Thymus (tissue), 11 donors: ENCODE measurements around the gene SLC6A3. TPM values are rescaled to one million over a fixed set of nuclear protein-coding genes. Genes with fewer than 3 reads are reported as not detected.

ENCODE experiments used
- DNase-seq, 9 donors: peaks; one replicate each; pipeline ENCODE4 v3.0.0-alpha.2; 2013; ENCODE audit warnings: low spot score in 9 of 9, low read depth in 6 of 9, missing footprints in 1 of 9
- H3K27ac ChIP-seq, 2 donors: one replicate each; pipeline ENCODE4 v1.5.1; 2013; ENCODE audit warnings: control low read depth in 1 of 2, low read depth in 1 of 2, low read length in 1 of 2, mild to moderate bottlenecking in 1 of 2, moderate library complexity in 1 of 2
- H3K27me3 ChIP-seq, 2 donors: one replicate each; pipeline ENCODE4 v1.5.1; 2013; ENCODE audit warnings: low read length in 1 of 2; ENCODE audit not compliant: control insufficient read depth in 2 of 2, insufficient read depth in 1 of 2
- H3K36me3 ChIP-seq, 2 donors: one replicate each; pipeline ENCODE4 v1.5.1; 2013; ENCODE audit warnings: low read length in 1 of 2, mild to moderate bottlenecking in 1 of 2, moderate library complexity in 1 of 2; ENCODE audit not compliant: control insufficient read depth in 2 of 2, insufficient read depth in 2 of 2
- H3K4me1 ChIP-seq, 2 donors: one replicate each; pipeline ENCODE4 v1.5.1; 2013; ENCODE audit warnings: low read length in 2 of 2; ENCODE audit not compliant: control insufficient read depth in 2 of 2, insufficient read depth in 2 of 2
- H3K4me3 ChIP-seq, 2 donors: one replicate each; pipeline ENCODE4 v1.5.1; 2013; ENCODE audit warnings: low read length in 2 of 2, control low read depth in 1 of 2, mild to moderate bottlenecking in 1 of 2
- H3K9me3 ChIP-seq, 2 donors: one replicate each; pipeline ENCODE4 v1.5.1; 2013; ENCODE audit warnings: low read length in 1 of 2, mild to moderate bottlenecking in 1 of 2; ENCODE audit not compliant: control insufficient read depth in 2 of 2, insufficient read depth in 1 of 2
- WGBS: extraction: QIAGEN DNeasy Blood & Tissue Kit; methylation state at CpG from one replicate; pipeline ENCODE4 v1.1.7; 2013; 5-methylcytosine and 5-hydroxymethylcytosine counted together
- polyA plus RNA-seq: library from polyadenylated mRNA; stranded (reverse); fragments of 200-250 nt; gene quantifications from one replicate; pipeline ENCODE4 v1.2.3, GENCODE V29; 2013
- total RNA-seq: library from RNA; stranded (reverse); fragments of 120-200 nt; gene quantifications from one replicate; pipeline ENCODE4 v1.2.4, GENCODE V29; 2013
- donor health status: healthy.

The SLC6A3 gene
- total and polyA plus RNA-seq, 2 donors = 0.33 to 14.9 TPM

DNA sequence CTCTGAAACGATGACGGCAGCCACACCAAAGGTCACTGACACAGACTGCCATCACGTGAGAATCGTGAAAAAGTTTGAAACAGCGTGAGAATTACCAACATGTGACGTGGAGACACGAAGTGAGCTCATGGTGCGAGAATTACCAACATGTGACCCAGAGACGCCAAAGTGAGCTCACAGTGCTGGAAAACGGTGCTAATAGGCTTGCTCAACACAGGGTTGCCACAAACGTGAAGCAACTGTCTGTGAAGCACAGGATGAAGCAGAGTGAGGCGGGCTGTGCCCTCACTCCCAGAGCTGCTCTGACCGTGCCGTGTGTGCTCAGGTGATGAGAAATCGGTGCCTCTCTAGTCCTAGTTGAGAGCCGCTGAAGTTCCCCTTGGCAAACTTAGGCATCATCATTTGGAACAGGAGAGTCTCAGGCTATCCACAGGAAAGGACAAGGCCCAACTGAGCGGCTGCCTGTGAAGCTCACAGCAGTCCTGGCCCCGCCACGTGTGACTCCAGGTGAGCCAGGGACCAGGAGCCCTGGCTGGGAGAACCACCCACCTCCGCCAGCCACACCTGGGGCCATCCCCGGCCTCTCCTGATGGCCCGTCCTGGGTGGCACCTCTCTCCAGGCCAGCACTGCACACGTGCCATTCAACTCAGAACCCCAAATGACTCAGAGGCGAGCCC is 29.8 kb upstream of the SLC6A3 start:
- no peak for DNase-seq
- 93% methylated on average over 24 of the region's 24 CpGs for WGBS
- H3K9me3 ChIP-seq = peaks cover 0 to 2% of the 10 kb centered on the region in 2 donors
- no peak overlapping the region for H3K4me3 ChIP-seq
- no peaks in the 10 kb centered on the region for H3K27me3 ChIP-seq
- no peaks in the 10 kb centered on the region for H3K4me1 ChIP-seq
- no peak overlapping the region for H3K27ac ChIP-seq
- peaks cover 21 to 52% of the 10 kb centered on the region in 2 donors for H3K36me3 ChIP-seq

- Histone ChIP-seq H3K27me3 (no peaks in the 10 kb centered on the region), H3K4me1 (no peaks in the 10 kb centered on the region), H3K9me3 (peaks cover 0 to 2% of the 10 kb centered on the region in 2 donors), H3K27ac (no peak overlapping the region), H3K36me3 (peaks cover 21 to 50% of the 10 kb centered on the region in 2 donors), H3K4me3 (no peak overlapping the region)
- 98% methylated on average over 21 of the region's 21 CpGs for WGBS
- DNase-seq = no peak
Measured at GRCh38 chr5:1474183-1474839, 29.1 kb upstream of the SLC6A3 start.

DNA sequence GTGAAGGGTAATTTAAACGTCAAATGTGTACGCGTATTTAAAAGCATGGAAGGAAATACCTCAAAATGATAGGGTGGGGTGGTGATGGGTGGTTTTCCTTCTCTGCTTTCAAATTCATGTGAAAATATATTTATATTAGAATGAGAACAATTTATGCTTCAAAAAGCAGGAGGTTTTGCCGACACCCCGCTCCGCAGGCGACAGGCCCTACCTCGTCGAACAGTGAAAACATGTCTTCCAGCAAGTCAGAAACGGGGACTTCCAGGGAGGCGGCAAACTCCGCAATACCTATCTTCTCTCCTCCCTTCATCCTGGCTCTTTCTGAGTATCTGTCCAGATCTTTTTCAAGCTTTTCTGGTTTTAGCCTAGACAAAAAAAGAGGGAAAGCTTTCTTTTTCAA is 28.5 kb upstream of the SLC6A3 start:
- no peaks in the 10 kb centered on the region for H3K27me3 ChIP-seq
- no peak overlapping the region for H3K4me3 ChIP-seq
- H3K36me3 ChIP-seq = peaks cover 21 to 46% of the 10 kb centered on the region in 2 donors
- 98% methylated on average over 12 of the region's 12 CpGs for WGBS
- DNase-seq = no peak
- H3K4me1 ChIP-seq = no peaks in the 10 kb centered on the region
- H3K27ac ChIP-seq = no peak overlapping the region
- H3K9me3 ChIP-seq = peaks cover 0 to 2% of the 10 kb centered on the region in 2 donors

DNA sequence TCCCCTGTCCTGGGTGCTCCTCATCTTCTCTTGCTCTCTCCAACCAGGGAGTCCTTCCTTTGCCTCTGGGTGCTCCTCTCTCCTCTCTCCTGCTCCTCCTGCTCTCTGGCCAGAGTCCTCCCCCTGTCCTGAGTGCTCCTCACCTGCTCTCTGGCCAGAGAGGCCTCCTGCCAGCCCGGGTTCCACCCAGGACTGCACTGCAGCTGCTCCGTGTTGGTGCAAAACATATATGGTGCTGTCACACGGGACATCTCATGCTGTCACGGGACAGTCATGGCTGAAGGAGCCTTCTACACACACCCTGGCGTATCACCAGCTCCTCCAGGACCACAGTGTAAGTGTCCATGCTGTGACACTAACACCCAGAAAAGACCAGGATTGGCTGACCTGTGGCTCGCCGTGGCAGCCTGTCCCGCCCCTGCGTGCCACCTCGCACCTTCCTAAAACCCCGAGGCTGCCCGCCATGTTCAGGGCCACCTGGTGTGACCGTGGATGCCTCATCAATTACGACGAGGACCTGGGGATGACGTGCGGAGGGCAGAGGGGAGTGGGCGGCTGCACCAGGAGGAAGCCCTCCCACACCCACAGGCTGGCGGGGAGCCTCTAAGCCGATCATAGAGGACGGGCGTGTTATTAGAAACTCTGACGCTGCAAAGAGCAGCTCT is 27.9 kb upstream of the SLC6A3 start:
- Histone ChIP-seq H3K27me3 (no peaks in the 10 kb centered on the region), H3K9me3 (peaks cover 0 to 2% of the 10 kb centered on the region in 2 donors), H3K36me3 (peaks cover 20 to 45% of the 10 kb centered on the region in 2 donors), H3K4me1 (no peaks in the 10 kb centered on the region), H3K4me3 (no peak overlapping the region), H3K27ac (no peak overlapping the region)
- WGBS = 97% methylated on average over 23 of the region's 23 CpGs
- no peak for DNase-seq

DNA sequence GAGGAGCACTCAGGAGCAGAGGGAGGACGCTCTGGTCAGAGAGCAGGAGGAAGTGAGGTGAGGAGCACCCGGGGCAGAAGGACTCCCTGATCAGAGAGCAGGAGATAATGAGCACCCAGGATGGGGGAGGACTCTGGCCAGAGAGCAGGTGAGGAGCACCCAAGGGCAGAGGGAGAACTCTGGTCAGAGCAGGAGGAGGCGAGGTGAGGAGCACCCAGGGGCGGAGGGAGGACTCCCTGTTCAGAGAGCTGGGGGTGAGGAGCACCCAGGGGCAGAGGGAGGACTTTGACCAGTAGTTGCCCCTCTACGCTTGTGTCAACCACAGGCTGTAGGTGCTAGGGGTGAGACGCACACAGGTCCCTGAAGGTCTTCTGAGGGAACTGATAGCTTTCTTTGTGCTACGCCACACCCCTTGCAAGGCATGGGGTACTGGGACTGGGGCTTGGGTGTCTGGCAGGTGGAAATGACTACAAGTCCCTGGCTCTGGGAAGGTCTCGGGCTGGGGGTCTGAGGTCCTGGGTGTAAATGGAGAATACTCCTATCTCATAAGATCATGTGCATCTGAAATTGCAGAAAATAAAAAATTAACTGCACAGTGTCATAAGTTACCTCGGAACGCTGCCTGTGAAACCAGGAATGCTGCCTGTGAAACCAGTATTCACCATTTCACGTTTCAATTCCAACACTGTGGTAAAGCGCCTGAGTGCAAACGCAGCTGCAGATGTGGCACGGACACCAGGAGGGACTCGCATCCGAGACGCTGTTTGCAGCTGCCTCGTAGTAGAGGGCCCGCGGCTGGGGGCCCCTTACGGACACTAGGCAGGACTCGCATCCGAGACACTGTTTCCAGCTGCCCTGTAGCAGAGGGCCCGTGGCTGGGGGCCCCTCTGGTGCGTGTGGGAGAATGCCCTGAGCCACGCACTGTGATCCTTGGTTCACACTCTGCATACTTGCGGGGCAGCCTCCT is 27.0 kb upstream of the SLC6A3 start:
- no peak overlapping the region for H3K4me3 ChIP-seq
- peaks cover 18 to 41% of the 10 kb centered on the region in 2 donors for H3K36me3 ChIP-seq
- no peaks in the 10 kb centered on the region for H3K27me3 ChIP-seq
- DNase-seq = no peak
- no peaks in the 10 kb centered on the region for H3K4me1 ChIP-seq
- peaks cover 0 to 2% of the 10 kb centered on the region in 2 donors for H3K9me3 ChIP-seq
- no peak overlapping the region for H3K27ac ChIP-seq
- 96% methylated on average over 27 of the region's 27 CpGs for WGBS

DNA sequence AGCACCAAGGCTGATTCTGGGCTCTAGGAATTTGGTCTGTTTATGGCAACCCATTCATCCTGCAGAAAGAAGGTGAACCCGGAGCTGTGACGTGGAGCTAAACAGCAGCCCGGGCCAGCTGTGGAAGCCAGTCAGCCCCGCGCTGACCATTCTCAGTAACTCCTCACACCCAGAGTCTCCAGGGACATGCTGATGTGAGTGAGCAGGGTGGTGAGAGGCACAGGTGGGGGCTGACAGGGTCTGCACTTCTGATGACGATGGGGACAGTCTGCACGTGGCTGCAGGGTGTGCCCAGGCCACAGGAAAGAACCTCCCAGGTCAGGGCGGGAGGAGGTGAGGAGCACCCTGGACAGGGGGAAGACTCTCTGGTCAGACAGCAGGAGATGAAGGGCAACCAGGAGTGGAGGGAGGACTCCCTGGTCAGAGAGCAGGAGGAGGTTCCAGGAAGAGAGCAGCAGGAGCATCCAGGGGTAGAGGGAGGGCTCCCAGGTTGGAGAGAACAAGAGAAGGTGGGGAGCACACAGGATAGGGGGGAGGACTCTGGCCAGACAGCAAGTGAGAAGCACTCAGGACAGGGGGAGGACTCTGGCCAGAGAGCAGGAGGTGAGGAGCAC is 26.1 kb upstream of the SLC6A3 start:
- no peaks in the 10 kb centered on the region for H3K27me3 ChIP-seq
- no peak for DNase-seq
- H3K9me3 ChIP-seq = peaks cover 0 to 2% of the 10 kb centered on the region in 2 donors
- no peak overlapping the region for H3K4me3 ChIP-seq
- WGBS = 98% methylated on average over 8 of the region's 8 CpGs
- H3K4me1 ChIP-seq = no peaks in the 10 kb centered on the region
- no peak overlapping the region for H3K27ac ChIP-seq
- peaks cover 12 to 37% of the 10 kb centered on the region in 2 donors for H3K36me3 ChIP-seq

DNA sequence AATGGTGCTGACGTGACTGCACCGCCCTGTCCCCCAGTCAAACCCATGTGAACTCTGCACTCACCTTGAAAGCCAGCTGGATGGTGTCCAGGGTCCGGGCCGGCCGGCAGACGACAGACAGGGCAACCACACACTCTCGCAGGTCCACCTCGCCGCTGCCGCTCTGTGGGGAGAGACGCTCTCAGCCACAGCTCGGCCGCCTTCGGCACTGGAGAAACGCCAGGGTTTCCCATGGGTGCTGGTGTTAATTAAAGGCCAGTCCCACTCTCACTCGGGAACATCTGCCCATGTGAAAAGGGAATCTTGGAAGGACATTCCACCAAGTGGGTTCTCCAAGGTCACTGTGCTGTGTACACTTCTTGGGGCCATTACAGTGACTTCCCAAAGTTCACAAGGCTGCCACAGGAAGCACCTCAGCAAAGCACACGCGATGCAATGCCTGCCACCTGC is 25.5 kb upstream of the SLC6A3 start:
- Histone ChIP-seq H3K36me3 (peaks cover 7 to 36% of the 10 kb centered on the region in 2 donors), H3K9me3 (peaks cover 0 to 2% of the 10 kb centered on the region in 2 donors), H3K27me3 (no peaks in the 10 kb centered on the region), H3K4me3 (no peak overlapping the region), H3K27ac (no peak overlapping the region), H3K4me1 (no peaks in the 10 kb centered on the region)
- no peak for DNase-seq
- 94% methylated on average over 18 of the region's 18 CpGs for WGBS
